ENCODE results near the gene CLCN3. TPM values are rescaled to one million over a fixed set of nuclear protein-coding genes. Genes with fewer than 3 reads are reported as not detected.

CLCN3 gene
- total RNA-seq, 1 donor from 2014 or later, result 31.3 TPM

DNA sequence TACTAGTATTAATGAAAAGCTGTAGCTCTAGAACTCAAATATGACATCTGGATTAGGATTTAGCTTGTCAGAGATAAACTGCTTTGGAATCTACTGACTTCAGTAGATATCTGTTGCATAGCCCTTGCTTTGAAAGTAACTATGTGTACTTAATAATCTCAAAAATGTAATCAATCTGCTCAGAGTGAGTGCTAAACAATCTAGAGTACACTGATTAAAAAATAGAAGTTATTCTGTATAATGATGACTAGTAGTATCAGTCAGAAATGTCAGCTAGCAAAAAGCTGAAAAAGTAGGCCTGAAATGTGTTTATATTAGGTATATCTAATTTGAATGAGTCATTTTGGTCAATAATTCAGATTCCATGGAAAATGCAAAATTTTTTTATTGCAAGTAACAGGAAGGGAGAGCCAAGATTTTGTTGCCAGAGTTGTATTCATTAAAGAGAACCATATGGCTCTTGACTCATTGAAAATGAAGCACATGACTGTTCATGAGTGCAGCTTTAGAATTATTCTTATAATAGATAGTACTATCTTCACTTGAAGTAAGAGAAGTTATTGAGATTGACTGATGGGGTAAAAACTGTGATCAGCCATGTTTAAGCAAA is 20.0 kb downstream of the CLCN3 start:
- TF ChIP-seq, protein P1, sequence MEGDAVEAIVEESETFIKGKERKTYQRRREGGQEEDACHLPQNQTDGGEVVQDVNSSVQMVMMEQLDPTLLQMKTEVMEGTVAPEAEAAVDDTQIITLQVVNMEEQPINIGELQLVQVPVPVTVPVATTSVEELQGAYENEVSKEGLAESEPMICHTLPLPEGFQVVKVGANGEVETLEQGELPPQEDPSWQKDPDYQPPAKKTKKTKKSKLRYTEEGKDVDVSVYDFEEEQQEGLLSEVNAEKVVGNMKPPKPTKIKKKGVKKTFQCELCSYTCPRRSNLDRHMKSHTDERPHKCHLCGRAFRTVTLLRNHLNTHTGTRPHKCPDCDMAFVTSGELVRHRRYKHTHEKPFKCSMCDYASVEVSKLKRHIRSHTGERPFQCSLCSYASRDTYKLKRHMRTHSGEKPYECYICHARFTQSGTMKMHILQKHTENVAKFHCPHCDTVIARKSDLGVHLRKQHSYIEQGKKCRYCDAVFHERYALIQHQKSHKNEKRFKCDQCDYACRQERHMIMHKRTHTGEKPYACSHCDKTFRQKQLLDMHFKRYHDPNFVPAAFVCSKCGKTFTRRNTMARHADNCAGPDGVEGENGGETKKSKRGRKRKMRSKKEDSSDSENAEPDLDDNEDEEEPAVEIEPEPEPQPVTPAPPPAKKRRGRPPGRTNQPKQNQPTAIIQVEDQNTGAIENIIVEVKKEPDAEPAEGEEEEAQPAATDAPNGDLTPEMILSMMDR (conservative IDR thresholded peaks at IDR 0.05; ENCODE audit: low read depth, low read length), result no peak
- no peak overlapping the region for H3K4me3 ChIP-seq (ENCODE audit: low read depth, low read length)
- DNase-seq (ENCODE audit: low read depth), result no peak

DNA sequence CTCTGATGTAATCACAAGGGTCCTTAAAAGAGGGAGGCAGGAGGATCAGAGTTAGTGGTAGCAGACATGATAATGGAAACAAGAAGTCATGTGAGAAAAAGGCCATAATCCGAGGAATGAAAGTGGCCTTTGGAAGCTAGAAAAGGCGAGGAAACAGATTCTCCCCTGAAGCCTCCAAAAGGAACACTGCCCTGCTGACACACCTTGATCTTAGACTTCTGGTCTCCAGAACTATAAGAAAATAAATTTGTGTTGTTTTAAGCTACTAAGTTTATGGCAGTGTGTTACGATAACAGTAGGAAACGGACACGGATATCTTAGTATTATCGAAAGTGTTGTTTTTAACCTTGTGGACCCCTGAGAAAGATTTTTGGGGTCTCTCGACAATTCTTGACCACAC is 24.4 kb downstream of the CLCN3 start:
- no peak for DNase-seq (ENCODE audit: low read depth)
- TF ChIP-seq, protein P1 (conservative IDR thresholded peaks at IDR 0.05; ENCODE audit: low read depth, low read length), result no peak
- no peak overlapping the region for H3K4me3 ChIP-seq (ENCODE audit: low read depth, low read length)

DNA sequence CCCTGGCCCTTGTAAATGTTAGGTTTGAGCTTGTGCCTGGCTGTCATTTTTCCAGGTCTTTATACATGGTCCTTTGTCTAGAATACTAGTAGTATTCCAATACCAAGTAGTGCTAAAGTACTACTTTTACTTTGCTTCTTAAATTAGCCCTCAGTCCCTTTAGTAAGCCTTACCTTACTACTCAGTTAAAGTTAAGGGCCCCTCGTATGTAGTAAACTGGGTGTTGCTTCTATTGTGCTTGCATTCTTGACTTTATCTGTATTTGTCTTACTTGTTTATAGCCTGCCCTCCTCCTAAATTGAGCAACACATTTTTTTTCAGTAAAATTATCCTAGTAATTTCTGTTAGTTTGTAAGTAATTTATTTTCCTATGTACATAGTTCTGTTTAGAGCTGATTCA is 25.2 kb downstream of the CLCN3 start:
- no peak overlapping the region for H3K4me3 ChIP-seq (ENCODE audit: low read depth, low read length)
- DNase-seq (ENCODE audit: low read depth), result no peak
- TF ChIP-seq, protein P1 (conservative IDR thresholded peaks at IDR 0.05; ENCODE audit: low read depth, low read length), result no peak

DNA sequence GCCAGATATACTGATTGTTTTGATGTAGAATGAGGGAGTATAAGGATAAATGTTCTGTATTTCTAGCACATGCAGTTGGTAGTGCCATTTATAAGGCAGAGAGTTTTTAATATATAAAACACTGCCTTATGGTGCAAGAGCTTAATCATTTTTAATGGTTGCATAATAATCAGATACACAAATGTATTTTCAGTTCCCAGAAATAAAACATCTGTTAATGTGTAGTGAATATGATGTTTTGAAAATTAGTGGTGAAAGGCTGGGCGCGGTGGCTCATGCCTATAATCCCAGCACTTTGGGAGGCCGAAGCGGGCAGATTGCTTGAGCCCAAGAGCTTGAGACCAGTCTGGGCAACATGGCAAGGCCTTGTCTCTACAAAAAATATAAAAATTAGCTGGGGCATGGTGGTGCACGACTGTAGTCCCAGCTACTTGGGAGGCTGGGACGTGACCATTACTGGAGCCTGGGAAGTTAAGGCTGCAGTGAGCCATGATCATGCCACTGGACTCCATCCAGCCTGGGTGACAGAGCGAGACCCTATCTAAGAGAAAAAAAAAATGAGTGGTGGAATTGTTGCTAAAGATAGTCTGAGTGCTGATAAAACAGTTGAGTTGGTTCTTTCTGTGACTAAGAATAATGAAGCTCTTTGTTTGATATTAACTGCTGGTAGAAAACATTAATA is 29.3 kb downstream of the CLCN3 start:
- TF ChIP-seq, protein P1 (conservative IDR thresholded peaks at IDR 0.05; ENCODE audit: low read depth, low read length), result no peak
- peak; percentile 39 for DNase-seq (ENCODE audit: low read depth)
- H3K4me3 ChIP-seq (ENCODE audit: low read depth, low read length), result no peak overlapping the region

DNA sequence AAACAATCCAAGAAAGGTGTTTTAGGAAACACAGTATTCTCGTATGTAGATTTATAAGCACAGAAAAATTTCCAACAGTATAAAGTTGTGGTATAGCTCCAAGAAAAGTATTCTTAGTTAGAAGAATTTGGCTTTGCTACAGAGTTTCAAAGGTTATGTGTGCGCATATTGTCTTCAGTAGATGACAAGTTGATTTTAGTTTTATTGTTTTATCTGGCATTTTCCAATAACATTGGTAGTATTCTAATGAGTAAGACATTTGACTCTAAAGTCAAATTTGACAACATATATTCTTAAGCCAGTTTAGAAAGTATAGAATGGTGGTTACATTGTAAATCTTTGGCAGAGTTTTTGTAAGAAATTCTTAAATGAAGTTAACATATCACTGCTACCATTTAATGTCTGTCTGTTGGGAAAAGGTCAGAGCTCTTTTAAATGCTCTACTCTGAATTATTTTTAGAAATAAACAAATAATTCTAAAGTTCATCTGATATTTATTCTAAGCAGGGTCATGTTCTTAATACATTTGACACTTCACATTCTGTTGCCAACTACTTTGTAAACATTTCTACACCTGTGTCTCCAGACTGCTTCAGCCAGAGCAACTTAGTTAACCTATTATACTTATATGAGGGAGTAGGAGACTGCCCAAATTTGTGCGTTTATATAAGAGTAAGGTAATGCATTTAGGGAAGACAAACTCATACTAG is 30.0 kb downstream of the CLCN3 start:
- H3K4me3 ChIP-seq (ENCODE audit: low read depth, low read length), result no peak overlapping the region

DNA sequence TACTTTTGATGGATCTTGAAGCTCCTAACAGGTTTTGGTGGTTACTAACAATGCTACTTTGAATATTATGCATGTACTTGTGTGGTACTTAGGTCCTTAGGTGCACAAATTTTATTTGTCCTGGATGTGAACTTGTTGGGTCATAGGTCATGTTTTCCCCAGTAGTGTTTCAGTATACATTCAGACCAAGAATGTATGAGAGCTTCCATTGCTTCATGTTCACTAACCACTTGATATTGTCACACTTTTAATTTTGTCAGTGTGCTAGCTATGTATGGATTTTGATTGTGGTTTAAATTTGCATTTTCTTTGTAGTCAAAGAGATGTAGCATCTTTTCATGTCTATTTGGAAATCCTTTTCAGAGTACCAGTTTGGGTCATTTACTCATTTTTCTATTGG is 32.2 kb downstream of the CLCN3 start:
- DNase-seq (ENCODE audit: low read depth), result no peak
- no peak overlapping the region for H3K4me3 ChIP-seq (ENCODE audit: low read depth, low read length)
- TF ChIP-seq, protein P1 (conservative IDR thresholded peaks at IDR 0.05; ENCODE audit: low read depth, low read length), result no peak

More for the DNA sequence above, 30.0 kb downstream of the CLCN3 start:
- DNase-seq (ENCODE audit: low read depth), result no peak
- TF ChIP-seq, protein P1 (conservative IDR thresholded peaks at IDR 0.05; ENCODE audit: low read depth, low read length), result no peak
